ENCODE measurements around the gene SEMA4B. TPM values are rescaled to one million over a fixed set of nuclear protein-coding genes. Genes with fewer than 3 reads are reported as not detected.
"Not testable (repeated sequence)": the region's sequence is repeated elsewhere in the genome, so short reads cannot be mapped to it uniquely, and the experiment has no call there.

Gene SEMA4B
- polyA plus RNA-seq, 1 experiment = 13.5 TPM

DNA sequence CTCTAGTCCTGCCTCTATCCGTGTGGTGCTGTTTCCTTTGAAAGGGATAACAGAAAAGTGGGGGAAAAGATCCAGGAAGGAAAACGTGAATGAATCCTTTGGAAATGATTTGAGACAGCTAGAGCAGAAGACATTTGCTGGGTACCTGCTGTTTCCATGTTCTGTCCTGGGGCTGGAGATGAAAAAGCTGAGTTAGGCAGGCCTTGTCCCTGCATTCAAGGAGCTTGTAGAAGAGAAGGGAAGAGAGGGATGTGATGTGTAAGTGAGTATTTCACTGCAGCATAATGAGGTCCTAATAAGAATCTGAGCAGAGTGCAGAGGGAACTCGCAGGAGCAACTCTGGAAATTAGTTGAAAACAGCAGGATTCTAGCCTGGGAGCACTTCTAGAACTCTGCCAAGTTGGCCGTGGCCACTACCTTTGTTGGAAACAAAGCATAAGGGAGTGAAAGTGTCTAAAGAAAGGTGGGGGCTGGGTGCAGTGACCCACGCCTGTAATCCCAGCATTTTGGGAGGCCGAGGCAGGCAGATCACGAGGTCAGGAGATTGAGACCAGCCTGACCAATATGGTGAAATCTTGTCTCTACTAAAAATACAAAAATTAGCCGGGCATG, 13.8 kb upstream of the SEMA4B start:
- H3K27me3 ChIP-seq (ENCODE audit: control insufficient read depth, insufficient read depth, low read length) = no peaks in the 10 kb centered on the region
- TF ChIP-seq, protein P1, sequence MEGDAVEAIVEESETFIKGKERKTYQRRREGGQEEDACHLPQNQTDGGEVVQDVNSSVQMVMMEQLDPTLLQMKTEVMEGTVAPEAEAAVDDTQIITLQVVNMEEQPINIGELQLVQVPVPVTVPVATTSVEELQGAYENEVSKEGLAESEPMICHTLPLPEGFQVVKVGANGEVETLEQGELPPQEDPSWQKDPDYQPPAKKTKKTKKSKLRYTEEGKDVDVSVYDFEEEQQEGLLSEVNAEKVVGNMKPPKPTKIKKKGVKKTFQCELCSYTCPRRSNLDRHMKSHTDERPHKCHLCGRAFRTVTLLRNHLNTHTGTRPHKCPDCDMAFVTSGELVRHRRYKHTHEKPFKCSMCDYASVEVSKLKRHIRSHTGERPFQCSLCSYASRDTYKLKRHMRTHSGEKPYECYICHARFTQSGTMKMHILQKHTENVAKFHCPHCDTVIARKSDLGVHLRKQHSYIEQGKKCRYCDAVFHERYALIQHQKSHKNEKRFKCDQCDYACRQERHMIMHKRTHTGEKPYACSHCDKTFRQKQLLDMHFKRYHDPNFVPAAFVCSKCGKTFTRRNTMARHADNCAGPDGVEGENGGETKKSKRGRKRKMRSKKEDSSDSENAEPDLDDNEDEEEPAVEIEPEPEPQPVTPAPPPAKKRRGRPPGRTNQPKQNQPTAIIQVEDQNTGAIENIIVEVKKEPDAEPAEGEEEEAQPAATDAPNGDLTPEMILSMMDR (IDR thresholded peaks at IDR 0.05; ENCODE audit: low read depth, low read length) = no peak
- POLR2A ChIA-PET = interaction anchor here (0.7 kb wide), 1 partner anchor 46 kb away, joined by 3 read pairs; the partner anchor contains the start of gene CIB1
- DNase-seq (ENCODE audit: low read depth, low spot score) = no peak
- CTCF ChIA-PET = interaction anchor here (0.7 to 0.8 kb wide), 3 partner anchors 15 to 34 kb away, joined by 3 to 5 read pairs (median 3); no protein-coding TSS in a partner anchor
- H3K4me3 ChIP-seq (ENCODE audit: low read depth, low read length) = no peak overlapping the region
- H3K9me3 ChIP-seq (ENCODE audit: control insufficient read depth, insufficient read depth, low read length) = no peaks in the 10 kb centered on the region
- no peak overlapping the region for H3K27ac ChIP-seq (ENCODE audit: low read depth, low read length)

DNA sequence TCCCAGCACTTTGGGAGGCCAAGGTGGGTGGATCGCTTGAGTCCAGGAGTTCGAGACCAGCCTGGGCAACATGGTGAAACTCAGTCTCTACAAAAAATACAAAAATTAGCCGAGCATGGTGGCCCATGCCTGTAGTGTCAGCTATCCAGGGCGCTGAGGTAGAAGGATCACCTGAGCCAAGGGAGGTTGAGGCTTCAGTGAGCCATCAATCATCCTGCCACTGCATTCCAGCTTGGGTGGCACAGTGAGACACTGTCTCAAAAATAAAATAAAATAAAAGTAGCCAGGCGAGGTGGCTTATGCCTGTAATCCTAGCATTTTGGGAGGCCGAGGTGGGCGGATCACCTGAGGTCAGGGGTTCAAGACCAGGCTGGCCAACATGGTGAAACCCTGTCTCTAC, 13.1 kb upstream of the SEMA4B start:
- H3K4me3 ChIP-seq (ENCODE audit: low read depth, low read length); DNase-seq (ENCODE audit: low read depth, low spot score); H3K27ac ChIP-seq (ENCODE audit: low read depth, low read length); H3K9me3 ChIP-seq (ENCODE audit: control insufficient read depth, insufficient read depth, low read length); H3K27me3 ChIP-seq (ENCODE audit: control insufficient read depth, insufficient read depth, low read length): not testable (repeated sequence)
- ChIA-PET POLR2A (interaction anchor here (0.7 kb wide), 1 partner anchor 415 kb away, joined by 3 read pairs; no protein-coding TSS in a partner anchor), CTCF (interaction anchor here (0.7 kb wide), 1 partner anchor 15 kb away, joined by 5 read pairs; no protein-coding TSS in a partner anchor)

DNA sequence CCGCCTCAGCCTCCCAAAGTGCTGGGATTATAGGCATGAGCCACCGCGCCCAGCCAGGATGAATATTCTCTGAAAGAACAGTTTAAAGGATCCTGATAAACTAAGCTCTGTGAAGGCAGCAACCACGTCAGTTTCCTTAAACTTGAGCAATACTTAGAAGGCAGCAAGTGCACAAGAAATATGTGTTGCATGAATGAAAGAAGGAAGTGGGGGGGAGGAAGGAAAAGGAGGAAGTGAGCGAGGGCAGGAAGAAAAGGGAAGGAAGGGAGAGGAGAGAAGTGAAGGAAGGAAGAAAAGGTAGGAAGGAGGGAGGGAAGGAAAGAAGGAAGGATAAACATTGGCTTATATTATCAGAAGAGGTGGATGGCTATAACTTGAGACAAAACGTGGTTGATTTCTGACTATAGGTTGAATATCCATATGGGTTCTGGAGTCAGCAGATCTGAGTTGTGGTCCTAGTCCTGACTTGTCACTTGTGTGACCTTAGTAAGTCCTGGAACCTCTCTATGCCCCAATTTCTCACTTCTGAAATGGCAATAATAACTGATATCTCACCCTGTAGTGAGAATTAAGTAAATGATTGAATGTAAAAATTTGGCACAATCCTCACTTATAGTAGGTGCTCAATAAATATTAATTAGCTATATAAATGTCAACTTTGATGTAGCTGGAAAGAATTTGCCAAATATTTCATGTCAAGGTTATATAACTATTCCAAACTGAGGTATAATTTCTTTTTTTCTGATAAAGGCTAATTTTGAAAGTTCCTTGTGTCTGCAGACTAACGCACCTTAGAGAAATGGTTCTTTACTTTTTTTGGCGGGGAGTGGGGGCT, 12.0 kb upstream of the SEMA4B start:
- CTCF ChIA-PET = interaction anchor here (1.0 kb wide), 1 partner anchor 12 kb away, joined by 3 read pairs; the partner anchor contains the start of gene SEMA4B

DNA sequence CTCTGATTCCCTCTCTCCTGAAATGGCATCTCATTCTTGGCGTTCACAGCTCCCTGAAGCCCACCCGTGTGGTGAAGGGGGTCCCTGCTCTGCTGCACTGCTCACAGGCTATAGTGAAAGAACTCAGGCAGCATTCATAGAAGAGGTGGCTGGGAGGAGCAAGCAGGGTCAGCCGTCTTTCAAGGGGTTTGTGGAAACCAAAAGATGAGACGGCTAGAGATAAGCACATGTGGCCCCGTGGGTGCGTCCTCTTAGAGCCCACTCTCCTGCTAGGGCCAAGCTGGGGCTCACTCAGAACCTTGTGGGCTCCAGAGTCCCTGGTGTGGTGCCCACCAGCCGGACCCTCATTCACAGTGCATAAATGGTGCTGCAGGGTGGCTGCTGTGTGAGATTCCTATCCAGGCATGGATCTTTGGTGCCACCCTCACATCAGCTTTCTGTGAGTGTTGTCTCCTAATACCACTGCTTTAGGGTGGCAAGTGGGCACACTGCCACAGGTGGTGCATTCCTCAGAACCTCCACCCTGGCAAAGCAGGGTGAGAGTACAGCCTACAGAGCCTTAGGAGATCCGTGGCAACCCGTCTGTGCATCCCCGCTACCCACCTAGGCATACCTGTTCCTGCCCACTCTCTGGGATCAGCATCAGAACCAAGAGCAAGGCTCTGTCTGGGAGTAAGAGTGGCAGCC, 11.2 kb upstream of the SEMA4B start:
- Histone ChIP-seq H3K9me3 (ENCODE audit: control insufficient read depth, insufficient read depth, low read length) (no peaks in the 10 kb centered on the region), H3K27me3 (ENCODE audit: control insufficient read depth, insufficient read depth, low read length) (no peaks in the 10 kb centered on the region), H3K27ac (ENCODE audit: low read depth, low read length) (no peak overlapping the region), H3K4me3 (ENCODE audit: low read depth, low read length) (no peak overlapping the region)
- ChIA-PET CTCF (no interaction called here), POLR2A (no interaction called here)
- DNase-seq (ENCODE audit: low read depth, low spot score) = no peak
- TF ChIP-seq, protein P1 (IDR thresholded peaks at IDR 0.05; ENCODE audit: low read depth, low read length) = no peak

More for the DNA sequence above, 12.0 kb upstream of the SEMA4B start:
- no peaks in the 10 kb centered on the region for H3K27me3 ChIP-seq (ENCODE audit: control insufficient read depth, insufficient read depth, low read length)
- H3K9me3 ChIP-seq (ENCODE audit: control insufficient read depth, insufficient read depth, low read length) = no peaks in the 10 kb centered on the region
- DNase-seq (ENCODE audit: low read depth, low spot score) = no peak
- no peak overlapping the region for H3K27ac ChIP-seq (ENCODE audit: low read depth, low read length)
- POLR2A ChIA-PET = no interaction called here
- TF ChIP-seq, protein P1 (IDR thresholded peaks at IDR 0.05; ENCODE audit: low read depth, low read length) = no peak
- H3K4me3 ChIP-seq (ENCODE audit: low read depth, low read length) = no peak overlapping the region

DNA sequence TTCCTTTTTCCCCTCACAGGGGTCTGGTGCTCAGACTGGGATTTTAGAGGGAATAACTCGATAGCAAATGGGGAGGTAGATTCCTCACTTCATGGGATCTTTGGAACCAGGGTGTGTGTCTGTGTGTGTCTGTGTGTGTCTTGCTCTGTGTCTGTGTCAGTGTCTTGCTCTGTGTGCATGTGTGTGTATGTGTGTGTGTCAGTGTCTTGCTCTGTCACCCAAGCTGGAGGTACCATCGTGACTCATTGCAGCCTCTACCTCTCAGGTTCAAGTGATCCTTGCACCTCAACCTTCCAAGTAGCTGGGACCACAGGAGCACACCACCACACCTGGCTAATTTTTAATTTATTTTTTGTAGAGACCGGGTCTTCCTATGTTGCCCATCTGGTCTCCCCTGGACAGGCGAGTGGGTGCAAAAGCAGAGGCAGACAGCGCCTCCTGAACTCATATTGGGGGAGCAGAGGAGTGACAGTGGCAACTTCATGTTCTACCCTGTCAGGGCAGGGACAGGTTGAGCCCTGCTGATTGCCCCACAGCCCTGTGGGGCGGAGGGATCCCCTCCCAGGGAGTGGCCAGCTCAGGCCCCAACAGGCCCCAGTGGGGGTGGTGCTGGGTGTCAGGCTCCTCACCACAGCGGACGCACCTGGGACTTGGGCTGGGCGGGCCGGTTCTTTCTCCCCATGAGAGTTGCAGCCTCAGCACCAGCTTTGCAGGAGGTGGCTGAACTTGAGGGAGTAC, 10.4 kb upstream of the SEMA4B start:
- TF ChIP-seq, protein P1 (IDR thresholded peaks at IDR 0.05; ENCODE audit: low read depth, low read length) = no peak
- Histone ChIP-seq H3K27me3 (ENCODE audit: control insufficient read depth, insufficient read depth, low read length) (no peaks in the 10 kb centered on the region), H3K27ac (ENCODE audit: low read depth, low read length) (no peak overlapping the region), H3K9me3 (ENCODE audit: control insufficient read depth, insufficient read depth, low read length) (no peaks in the 10 kb centered on the region), H3K4me3 (ENCODE audit: low read depth, low read length) (no peak overlapping the region)
- POLR2A ChIA-PET = no interaction called here
- DNase-seq (ENCODE audit: low read depth, low spot score) = no peak
- CTCF ChIA-PET = no interaction called here
